SH-SY5Y (cell line): ENCODE results near the gene CHD3.

Experiments used
- GATA2 ChIP-seq: IDR thresholded peaks from 2 replicates; pipeline ENCODE4 v1.6.1; 2011; ENCODE audit warnings: mild to moderate bottlenecking, low read depth, low read length
- GATA3 ChIP-seq: IDR thresholded peaks from 2 replicates; pipeline ENCODE4 v1.6.1; 2011; ENCODE audit warnings: low read depth, mild to moderate bottlenecking, low read length, moderate library complexity

- TF ChIP-seq GATA2 (no peak), GATA3 (no peak)
Measured at GRCh38 chr17:7916808-7917207, 28.2 kb downstream of the CHD3 start.
